Tibial nerve (tissue), 4 donors: ENCODE results near the gene MROH7. TPM values are rescaled to one million over a fixed set of nuclear protein-coding genes. Genes with fewer than 3 reads are reported as not detected.

Source experiments
- DNase-seq, 2 donors: peaks; one replicate each; pipeline ENCODE4 v3.0.0-alpha.2; 2019; ENCODE audit warnings: low spot score in 2 of 2
- H3K27ac ChIP-seq, 4 donors: fragments of 200-600 bp; sonication (generic) in 3 of 4; one replicate each; pipeline ENCODE4 v1.5.1; 2017 to 2019; ENCODE audit warnings: mild to moderate bottlenecking in 1 of 4
- H3K27me3 ChIP-seq, 2 donors: fragments of 200-600 bp; sonication (generic) in 1 of 2; one replicate each; pipeline versions ENCODE4 v1.5.1 to v1.6.0; 2017 to 2019
- H3K36me3 ChIP-seq, 3 donors: fragments of 200-600 bp; sonication (generic); one replicate each; pipeline ENCODE4 v1.5.1; 2018 to 2019
- H3K4me1 ChIP-seq, 4 donors: fragments of 200-600 bp; sonication (generic) in 3 of 4; one replicate each; pipeline ENCODE4 v1.5.1; 2017 to 2019
- H3K4me3 ChIP-seq, 4 donors: fragments of 200-600 bp; sonication (generic) in 3 of 4; one replicate each; pipeline ENCODE4 v1.5.1; 2017 to 2019; ENCODE audit warnings: mild to moderate bottlenecking in 1 of 4, moderate library complexity in 1 of 4
- H3K9me3 ChIP-seq, 4 donors: fragments of 200-600 bp; sonication (generic) in 3 of 4; one replicate each; pipeline ENCODE4 v1.5.1; 2017 to 2019
- EP300 ChIP-seq, 2 donors: sonication (generic); formaldehyde crosslinking; IDR thresholded peaks; one replicate each; pipeline ENCODE4 v1.6.1; 2017; ENCODE audit warnings: antibody characterized with exemption in 2 of 2, mild to moderate bottlenecking in 1 of 2
- POLR2A ChIP-seq, 2 donors: fragments of 450-650 bp; IDR thresholded peaks; one replicate each; pipeline ENCODE4 v1.6.1; 2017; ENCODE audit warnings: antibody characterized with exemption in 2 of 2, mild to moderate bottlenecking in 2 of 2, moderate library complexity in 2 of 2
- WGBS, 2 donors: methylation state at CpG; one replicate each; pipeline ENCODE4 v1.1.5; 2018; 5-methylcytosine and 5-hydroxymethylcytosine counted together
- total RNA-seq, 4 donors: library from RNA; depleted of rRNA; stranded (reverse); fragments of >200 nt; gene quantifications; one replicate each; pipeline ENCODE4 v1.1.0, GENCODE V29; 2016
- TF ChIP-seq, protein P1 (sequence below), 5 experiments: fragments of 200-600 bp in 3 of 5; fragments of 450-650 bp in 2 of 5; sonication (generic) in 3 of 5; IDR thresholded peaks; one replicate each; pipeline ENCODE4 v1.5.1; 2016 to 2019; ENCODE audit warnings: antibody characterized with exemption in 5 of 5, mild to moderate bottlenecking in 3 of 5, moderate library complexity in 2 of 5

MROH7 gene
- total RNA-seq, 4 donors from 2014 or later: 4.4 to 7.2 (median 5.8) TPM

DNA sequence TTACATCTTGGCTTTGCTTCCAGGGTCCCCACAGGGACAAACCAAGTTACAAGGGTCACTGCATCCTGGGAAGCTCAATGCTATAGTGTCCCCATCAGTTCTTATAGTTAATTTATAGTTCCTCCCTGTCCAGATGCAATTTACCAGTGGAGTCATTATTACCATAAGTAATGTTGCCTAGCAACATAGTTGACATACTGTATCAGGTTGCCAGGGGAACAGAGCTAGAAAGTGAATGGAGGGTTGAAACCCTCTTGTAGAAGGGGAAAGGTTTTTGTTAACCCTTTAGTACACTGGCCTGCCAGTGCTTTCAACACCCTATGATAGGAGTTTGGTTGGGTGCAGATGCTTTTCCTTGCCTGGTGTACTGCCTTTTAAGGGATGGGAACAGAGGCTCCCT is 39.8 kb downstream of the MROH7 start:
- no peaks in the 10 kb centered on the region for H3K9me3 ChIP-seq
- no peaks in the 10 kb centered on the region for H3K27me3 ChIP-seq
- no peak for DNase-seq
- H3K36me3 ChIP-seq: no peaks in the 10 kb centered on the region
- no peak overlapping the region for H3K27ac ChIP-seq
- TF ChIP-seq EP300 (IDR thresholded peaks at IDR 0.05): no peak
- TF ChIP-seq, protein P1, sequence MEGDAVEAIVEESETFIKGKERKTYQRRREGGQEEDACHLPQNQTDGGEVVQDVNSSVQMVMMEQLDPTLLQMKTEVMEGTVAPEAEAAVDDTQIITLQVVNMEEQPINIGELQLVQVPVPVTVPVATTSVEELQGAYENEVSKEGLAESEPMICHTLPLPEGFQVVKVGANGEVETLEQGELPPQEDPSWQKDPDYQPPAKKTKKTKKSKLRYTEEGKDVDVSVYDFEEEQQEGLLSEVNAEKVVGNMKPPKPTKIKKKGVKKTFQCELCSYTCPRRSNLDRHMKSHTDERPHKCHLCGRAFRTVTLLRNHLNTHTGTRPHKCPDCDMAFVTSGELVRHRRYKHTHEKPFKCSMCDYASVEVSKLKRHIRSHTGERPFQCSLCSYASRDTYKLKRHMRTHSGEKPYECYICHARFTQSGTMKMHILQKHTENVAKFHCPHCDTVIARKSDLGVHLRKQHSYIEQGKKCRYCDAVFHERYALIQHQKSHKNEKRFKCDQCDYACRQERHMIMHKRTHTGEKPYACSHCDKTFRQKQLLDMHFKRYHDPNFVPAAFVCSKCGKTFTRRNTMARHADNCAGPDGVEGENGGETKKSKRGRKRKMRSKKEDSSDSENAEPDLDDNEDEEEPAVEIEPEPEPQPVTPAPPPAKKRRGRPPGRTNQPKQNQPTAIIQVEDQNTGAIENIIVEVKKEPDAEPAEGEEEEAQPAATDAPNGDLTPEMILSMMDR (IDR thresholded peaks at IDR 0.05): no peak
- TF ChIP-seq POLR2A (IDR thresholded peaks at IDR 0.05): no peak
- no peak overlapping the region for H3K4me3 ChIP-seq
- no peaks in the 10 kb centered on the region for H3K4me1 ChIP-seq

- no peaks in the 10 kb centered on the region for H3K36me3 ChIP-seq
- TF ChIP-seq, protein P1 (IDR thresholded peaks at IDR 0.05): no peak
- no peak for TF ChIP-seq EP300 (IDR thresholded peaks at IDR 0.05)
- H3K4me1 ChIP-seq: no peaks in the 10 kb centered on the region
- no peaks in the 10 kb centered on the region for H3K27me3 ChIP-seq
- no peak overlapping the region for H3K27ac ChIP-seq
- no peak for DNase-seq
- 82 to 86% methylated on average over 6 of the region's 6 CpGs for WGBS, 2 donors
- H3K9me3 ChIP-seq: no peaks in the 10 kb centered on the region
- H3K4me3 ChIP-seq: no peak overlapping the region
Measured at GRCh38 chr1:54683453-54683852, 41.9 kb downstream of the MROH7 start.

DNA sequence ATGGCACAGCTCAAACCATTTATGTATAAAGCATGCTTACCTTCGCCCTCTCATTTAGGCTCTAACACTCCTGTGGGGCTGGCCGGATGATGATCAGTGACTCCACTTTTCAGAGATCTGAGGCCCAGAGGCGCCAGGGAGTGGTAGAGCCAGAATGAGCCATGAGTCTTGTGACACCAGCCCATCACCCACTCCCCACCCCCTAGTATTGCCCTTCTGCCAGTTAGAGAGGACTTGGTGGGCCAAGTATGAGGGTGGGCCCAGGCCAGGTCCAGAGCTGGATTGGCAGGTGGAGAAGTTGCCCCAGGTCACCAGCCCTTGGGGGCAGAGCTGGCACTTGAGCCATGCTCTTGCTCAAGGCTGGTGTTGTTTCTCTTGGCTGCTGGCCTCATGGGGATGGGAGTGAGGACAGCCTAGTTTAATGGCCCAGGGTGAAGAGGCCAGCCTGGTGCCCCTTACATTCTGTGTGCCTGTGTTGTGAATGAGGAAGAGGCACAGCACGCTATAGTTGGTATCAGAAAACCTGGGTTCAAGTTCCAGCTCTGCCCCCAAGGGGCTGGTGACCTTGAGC is 43.8 kb downstream of the MROH7 start:
- no peak for DNase-seq
- TF ChIP-seq, protein P1 (IDR thresholded peaks at IDR 0.05): no peak
- TF ChIP-seq POLR2A (IDR thresholded peaks at IDR 0.05) (no peak), EP300 (IDR thresholded peaks at IDR 0.05) (no peak)
- H3K4me1 ChIP-seq: no peaks in the 10 kb centered on the region
- H3K9me3 ChIP-seq: no peaks in the 10 kb centered on the region
- H3K27ac ChIP-seq: no peak overlapping the region
- H3K27me3 ChIP-seq: no peaks in the 10 kb centered on the region
- no peak overlapping the region for H3K4me3 ChIP-seq
- 93 to 97% methylated on average over 4 of the region's 4 CpGs for WGBS, 2 donors
- no peaks in the 10 kb centered on the region for H3K36me3 ChIP-seq

- H3K4me3 ChIP-seq: no peak overlapping the region
- no peak overlapping the region for H3K27ac ChIP-seq
- H3K9me3 ChIP-seq: no peaks in the 10 kb centered on the region
- TF ChIP-seq, protein P1 (IDR thresholded peaks at IDR 0.05): no peak
- TF ChIP-seq POLR2A (IDR thresholded peaks at IDR 0.05) (no peak), EP300 (IDR thresholded peaks at IDR 0.05) (no peak)
- no peaks in the 10 kb centered on the region for H3K4me1 ChIP-seq
- H3K27me3 ChIP-seq: no peaks in the 10 kb centered on the region
- no peak for DNase-seq
- H3K36me3 ChIP-seq: no peaks in the 10 kb centered on the region
- 84 to 87% methylated on average over 11 of the region's 11 CpGs for WGBS, 2 donors
Measured at GRCh38 chr1:54686155-54686554, 44.6 kb downstream of the MROH7 start.

DNA sequence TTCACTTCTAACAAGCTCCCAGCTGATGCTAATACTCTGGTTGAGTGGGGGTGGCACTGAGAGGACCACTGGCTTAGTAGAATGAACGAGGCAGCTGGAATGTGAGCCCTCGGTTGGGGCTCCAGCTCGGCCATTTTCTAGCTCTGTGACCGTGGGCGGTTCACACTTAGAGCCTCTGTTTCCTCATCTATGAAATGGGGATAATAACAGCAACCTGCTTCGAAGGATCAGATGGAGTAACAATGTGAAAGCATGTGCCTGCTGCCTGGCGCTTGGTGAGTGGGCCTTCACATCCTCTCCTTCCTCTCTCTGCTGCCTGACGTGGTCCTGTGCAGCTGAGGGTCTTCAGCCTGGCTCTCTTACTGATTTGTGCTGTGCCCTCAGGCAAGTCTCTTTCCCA is 53.2 kb downstream of the MROH7 start:
- Histone ChIP-seq H3K36me3 (no peaks in the 10 kb centered on the region), H3K4me1 (no peaks in the 10 kb centered on the region), H3K27me3 (no peaks in the 10 kb centered on the region), H3K4me3 (no peak overlapping the region), H3K27ac (no peak overlapping the region), H3K9me3 (no peaks in the 10 kb centered on the region)
- TF ChIP-seq POLR2A (IDR thresholded peaks at IDR 0.05): no peak
- TF ChIP-seq, protein P1 (IDR thresholded peaks at IDR 0.05): no peak
- TF ChIP-seq EP300 (IDR thresholded peaks at IDR 0.05): no peak
- WGBS, 2 donors: 71 to 77% methylated on average over 8 of the region's 8 CpGs
- DNase-seq: no peak
